SH-SY5Y (cell line): ENCODE measurements around the gene TYRO3.

Experiments
- GATA2 ChIP-seq: IDR thresholded peaks from 2 replicates; pipeline ENCODE4 v1.6.1; 2011; ENCODE audit warnings: mild to moderate bottlenecking, low read depth, low read length
- GATA3 ChIP-seq: IDR thresholded peaks from 2 replicates; pipeline ENCODE4 v1.6.1; 2011; ENCODE audit warnings: low read depth, mild to moderate bottlenecking, low read length, moderate library complexity

Gene TYRO3

DNA sequence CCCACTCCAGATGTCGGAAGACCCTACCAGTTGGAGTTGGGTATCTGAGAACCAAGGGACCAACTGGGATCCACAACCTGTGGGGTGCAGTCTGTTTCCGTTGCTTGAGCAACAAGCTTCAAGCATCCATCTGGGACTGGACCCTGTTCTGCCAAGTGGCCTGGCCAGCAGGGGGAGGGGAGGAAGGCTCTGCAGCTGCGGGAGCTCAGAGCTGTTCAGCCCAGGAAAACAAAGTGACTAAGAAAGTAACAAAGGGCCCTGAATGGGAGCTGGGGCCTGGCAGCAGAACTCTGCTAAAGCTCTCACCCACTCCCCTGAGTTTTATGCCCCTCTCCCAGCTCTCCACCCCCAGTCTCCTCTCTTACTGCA is 2.7 kb downstream of the TYRO3 start:
- TF ChIP-seq GATA2 (no peak), GATA3 (no peak)

DNA sequence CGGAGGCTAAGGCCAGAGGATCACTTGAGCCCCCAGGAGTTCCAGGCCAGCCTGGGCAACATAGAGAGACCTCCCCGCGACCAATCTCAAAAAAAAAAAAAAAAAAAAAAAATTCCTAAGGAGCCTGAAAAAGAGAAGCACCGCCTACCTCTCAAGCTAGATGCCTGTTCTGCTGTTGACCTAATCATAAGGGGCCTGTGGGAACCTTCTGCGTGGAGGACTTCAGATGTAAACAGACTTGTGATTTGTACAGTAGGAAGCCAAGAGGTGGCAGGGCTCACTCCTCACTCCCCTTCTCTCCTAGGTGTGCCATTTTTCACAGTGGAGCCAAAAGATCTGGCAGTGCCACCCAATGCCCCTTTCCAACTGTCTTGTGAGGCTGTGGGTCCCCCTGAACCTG is 3.2 kb downstream of the TYRO3 start:
- TF ChIP-seq GATA2 (no peak), GATA3 (no peak)

DNA sequence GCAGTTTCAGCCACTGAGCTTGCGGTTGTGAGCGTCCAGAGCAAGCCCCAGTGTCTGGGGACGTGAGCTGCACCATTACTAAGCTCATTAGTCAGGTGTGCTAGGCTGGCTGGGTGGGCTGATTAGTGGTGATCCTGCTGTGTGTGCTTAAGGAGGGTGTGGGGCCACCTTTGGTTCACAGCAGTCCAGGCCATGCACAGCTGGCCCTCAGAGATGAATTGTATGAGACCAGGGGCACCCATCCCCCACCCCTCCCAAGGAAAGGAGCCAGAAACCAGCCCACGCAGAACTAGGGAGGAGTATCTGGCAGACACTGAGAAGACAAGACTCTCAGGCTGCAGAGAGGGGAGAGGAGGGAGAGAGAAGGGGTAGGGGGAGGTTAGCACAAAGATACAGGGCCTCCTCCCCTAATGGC is 3.8 kb downstream of the TYRO3 start:
- TF ChIP-seq GATA2 (no peak), GATA3 (no peak)

DNA sequence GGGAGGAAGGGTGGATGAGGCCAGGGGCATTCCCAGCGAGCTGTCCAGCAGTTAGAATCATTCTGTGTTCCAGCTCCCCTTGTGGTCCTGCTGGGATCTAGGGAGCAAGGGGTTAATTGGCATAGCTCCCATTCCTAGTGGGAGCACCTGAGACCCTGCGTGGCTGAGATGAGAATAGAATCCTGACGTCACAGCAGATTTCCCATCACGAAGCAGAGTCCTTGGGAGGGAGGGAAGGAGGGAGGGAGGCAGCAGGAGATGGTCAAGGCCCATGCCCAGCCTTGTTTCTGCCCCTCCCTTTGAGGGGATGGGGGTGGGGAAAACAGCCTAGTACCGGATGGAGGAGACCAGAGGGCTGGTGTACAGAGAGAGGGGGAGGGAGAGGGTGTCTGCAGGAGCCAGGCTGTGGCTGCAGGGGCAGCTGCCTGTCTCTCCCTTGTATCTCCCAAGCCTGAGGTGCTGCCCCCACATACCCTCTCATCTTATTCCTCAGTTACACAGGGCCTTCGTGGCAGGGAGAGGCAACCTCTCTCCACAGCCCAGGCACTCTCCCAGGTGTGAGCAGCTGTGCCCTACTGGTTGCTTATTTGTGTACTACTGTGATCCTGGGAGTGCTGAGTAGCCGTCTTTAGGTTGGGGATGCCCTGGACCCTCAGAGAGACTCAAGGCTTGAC is 5.4 kb downstream of the TYRO3 start:
- no peak for TF ChIP-seq GATA3
- TF ChIP-seq GATA2, result no peak

DNA sequence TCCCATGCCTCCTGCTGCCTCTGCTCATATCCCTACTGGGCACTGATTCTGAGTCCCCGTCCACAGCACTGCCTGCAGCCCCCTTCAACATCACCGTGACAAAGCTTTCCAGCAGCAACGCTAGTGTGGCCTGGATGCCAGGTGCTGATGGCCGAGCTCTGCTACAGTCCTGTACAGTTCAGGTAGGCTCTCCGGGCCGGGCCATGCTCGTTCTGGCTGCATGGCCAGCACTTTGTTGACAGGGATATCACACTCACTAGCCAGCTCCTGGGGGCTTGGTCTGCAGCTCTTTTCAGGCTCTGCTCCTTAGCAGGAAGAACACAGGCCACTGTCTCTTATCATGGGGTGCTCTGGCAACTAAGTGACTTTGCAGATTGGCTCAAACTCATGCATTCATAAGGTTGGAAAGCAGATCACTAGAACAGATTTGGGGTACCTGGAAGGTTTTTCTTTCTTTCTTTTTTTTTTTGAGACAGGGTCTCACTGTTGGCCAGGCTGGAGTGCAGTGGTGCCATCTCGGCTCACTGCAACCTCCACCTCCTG is 6.0 kb downstream of the TYRO3 start:
- TF ChIP-seq GATA3, result no peak
- TF ChIP-seq GATA2, result no peak

DNA sequence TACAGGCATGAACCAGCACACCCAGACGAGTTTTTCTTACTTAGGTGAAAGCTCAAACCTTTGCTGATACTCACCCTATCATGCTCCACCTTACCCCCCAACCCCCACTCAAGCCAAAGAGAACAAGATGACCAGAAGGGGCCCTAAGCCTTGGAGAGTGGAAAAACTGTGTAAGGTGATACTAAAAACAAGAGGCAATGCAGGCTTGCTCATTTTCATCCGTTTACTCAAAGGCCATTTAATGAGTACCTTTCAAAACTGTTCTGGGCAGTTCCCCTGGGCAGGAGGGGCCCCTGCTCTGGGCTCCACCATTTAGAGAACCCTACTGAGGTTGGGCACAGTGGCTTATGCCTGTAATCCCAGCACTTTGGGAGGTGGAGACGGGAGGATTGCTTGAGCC is 6.7 kb downstream of the TYRO3 start:
- TF ChIP-seq GATA2 (no peak), GATA3 (no peak)

DNA sequence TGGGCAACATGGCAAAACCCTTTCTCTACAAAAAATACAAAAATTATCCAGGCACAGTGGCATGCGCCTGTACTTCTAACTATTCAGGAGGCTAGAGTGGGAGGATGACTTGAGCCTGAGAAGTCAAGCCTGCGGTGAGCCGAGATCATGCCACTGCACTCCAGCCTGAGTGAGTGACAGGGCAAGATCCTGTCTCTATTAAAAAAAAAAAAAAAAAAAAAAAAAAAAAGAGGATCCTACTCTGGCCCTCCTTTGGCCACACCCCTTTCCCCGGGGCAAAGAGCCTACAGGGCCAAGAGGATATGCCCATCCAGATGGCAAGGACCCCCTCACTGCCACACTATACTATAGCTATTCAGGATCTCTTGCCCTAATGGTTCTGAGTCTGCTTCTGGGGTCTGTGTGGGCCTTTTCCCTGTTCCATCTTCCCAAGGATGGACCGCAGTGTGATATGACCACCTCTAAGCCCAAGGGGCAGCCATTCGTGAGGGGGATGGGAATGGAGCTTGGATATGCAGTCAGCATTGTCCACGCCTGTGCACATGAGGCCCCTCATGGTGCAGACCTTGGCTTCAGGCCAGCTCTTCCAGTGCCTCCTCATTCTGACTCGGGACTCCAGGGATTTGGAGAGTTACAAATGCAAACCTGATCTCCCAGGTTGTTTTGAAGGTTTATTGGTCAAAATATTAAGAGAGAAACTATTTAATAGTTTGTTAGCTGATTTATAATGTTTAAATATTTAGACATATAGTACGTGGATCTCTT is 7.3 kb downstream of the TYRO3 start:
- TF ChIP-seq GATA3 (no peak), GATA2 (no peak)

DNA sequence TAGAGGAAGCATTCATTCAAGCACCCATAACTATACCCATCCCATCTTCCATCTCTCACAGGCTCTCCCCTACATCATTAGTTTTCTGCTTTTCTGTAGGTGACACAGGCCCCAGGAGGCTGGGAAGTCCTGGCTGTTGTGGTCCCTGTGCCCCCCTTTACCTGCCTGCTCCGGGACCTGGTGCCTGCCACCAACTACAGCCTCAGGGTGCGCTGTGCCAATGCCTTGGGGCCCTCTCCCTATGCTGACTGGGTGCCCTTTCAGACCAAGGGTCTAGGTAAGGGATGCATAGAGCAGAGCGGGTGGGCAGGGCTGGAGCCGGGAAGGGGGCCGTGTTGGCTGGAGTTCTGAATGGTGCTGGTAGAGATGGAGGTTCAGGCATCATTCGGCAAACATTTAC is 8.2 kb downstream of the TYRO3 start:
- TF ChIP-seq GATA2, result no peak
- TF ChIP-seq GATA3, result no peak

DNA sequence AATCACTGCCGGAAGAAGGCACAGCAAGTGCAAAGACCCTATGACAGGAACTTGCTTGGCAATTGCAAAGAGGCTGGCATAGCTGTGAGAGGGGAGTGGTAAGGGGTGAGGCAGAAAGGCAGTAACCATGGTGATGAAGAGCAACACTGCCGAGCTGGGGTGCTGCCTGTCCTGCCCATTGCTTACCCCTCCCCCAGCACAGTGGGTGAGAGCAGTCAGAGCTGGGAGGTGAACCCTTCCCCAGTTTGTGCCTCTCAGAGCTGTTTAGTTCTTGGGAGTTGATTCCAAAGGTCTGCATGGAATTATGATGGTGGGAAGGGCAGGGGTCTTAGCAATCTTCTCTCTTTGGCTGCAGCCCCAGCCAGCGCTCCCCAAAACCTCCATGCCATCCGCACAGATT is 8.8 kb downstream of the TYRO3 start:
- TF ChIP-seq GATA3 (no peak), GATA2 (no peak)

DNA sequence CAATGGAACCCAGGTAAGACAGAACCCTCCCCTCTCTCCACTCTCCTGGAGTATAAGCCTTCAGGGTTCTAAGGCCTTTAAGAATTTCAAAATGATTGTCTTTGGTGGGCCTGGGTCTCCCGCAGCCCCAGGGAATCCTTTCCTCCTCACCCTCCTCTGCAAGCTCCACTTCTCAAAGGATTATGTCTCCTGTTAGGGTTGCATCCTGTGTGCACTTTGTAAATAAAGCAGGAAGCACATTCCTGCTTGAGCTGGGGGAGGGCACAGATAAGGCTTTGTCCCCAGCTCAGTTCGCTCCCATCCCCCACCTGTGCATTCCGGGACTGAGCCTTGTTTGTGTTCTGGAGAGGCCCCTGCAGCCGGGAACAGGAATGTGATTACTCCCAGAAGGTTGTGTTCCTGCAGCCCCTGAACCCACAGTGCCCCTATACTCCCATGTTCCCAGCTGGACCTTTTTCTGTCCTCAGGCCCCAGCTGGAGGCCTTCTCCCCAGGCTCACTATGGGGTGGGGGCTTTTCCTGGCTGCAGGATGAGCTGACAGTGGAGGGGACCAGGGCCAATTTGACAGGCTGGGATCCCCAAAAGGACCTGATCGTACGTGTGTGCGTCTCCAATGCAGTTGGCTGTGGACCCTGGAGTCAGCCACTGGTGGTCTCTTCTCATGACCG is 9.5 kb downstream of the TYRO3 start:
- TF ChIP-seq GATA3 (no peak), GATA2 (no peak)

DNA sequence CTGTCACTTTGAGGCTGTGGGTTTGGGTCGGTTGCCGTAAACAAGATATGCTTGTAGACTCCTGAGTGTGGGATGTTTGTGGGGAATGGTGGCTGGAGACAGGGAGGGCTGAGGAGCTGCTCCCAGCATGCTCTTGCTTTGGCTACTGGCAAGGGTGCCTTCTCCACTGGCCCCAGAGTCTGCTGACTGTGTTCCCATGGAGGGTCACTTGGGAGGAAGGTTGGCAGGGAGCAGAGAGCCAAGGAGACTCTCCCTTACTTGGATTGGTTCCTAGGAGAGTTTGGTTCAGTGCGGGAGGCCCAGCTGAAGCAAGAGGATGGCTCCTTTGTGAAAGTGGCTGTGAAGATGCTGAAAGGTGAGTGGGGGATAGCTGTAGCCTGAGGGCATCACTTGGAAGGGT is 11.8 kb downstream of the TYRO3 start:
- no peak for TF ChIP-seq GATA2
- TF ChIP-seq GATA3, result no peak

DNA sequence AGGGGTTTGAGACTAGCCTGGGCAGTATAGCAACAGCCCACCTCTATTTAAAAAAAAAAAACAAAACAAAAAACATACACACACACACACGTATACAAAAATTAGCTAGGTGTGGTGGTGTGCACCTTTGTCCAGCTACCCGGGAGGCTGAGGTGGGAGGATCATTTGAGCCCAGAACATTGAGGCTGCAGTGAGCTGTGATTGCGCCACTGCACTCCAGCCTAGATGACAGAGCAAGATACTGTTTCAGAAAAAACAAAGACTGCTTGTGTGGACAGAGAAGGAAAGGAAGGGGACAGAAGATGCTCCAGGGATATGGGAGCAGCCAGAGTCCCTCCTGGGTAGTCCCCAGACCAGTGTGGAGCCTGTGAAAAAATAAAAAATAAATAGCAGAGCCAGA is 12.9 kb downstream of the TYRO3 start:
- no peak for TF ChIP-seq GATA3
- TF ChIP-seq GATA2, result no peak

DNA sequence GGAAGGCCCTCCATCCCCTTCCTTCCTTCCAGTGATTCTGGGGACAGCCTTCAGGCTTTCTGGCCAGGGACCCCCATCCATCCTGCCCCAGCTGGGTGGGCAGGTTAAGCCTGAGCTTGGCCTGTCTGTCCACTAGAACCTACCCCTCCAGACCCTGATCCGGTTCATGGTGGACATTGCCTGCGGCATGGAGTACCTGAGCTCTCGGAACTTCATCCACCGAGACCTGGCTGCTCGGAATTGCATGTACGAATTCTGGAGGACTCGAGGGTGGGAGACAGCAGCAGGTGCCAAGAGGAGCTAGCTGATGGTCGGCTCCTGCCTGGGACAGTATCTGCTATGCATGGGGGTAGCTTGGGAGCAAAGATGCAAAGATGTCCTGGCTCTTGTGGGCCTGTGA is 13.9 kb downstream of the TYRO3 start:
- TF ChIP-seq GATA3 (no peak), GATA2 (no peak)

DNA sequence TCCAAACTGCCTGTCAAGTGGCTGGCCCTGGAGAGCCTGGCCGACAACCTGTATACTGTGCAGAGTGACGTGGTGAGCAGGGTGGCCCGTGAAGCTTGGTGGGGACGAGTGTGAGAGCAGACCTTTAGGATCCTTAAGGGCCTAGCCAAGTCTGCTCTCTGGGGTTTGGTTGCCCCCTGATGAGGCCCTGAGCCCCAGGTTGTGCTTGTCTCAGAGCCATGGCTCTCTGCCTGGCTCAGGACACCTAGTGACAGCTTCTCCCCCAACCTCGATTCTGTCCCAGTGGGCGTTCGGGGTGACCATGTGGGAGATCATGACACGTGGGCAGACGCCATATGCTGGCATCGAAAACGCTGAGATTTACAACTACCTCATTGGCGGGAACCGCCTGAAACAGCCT is 14.4 kb downstream of the TYRO3 start:
- TF ChIP-seq GATA3, result no peak
- TF ChIP-seq GATA2, result no peak
